BLaER1 (cell line): ENCODE results near the gene RIPOR2.
"Not testable (repeated sequence)": the region's sequence is repeated elsewhere in the genome, so short reads cannot be mapped to it uniquely, and the experiment has no call there.

ENCODE experiments used
- H3K27ac ChIP-seq: shearing (Covaris generic); formaldehyde crosslinking; 2 replicates; pipeline ENCODE4 v1.8.1; 2022
- H3K27me3 ChIP-seq: shearing (Covaris generic); formaldehyde crosslinking; 2 replicates; pipeline ENCODE4 v1.8.1; 2022
- H3K36me3 ChIP-seq: shearing (Covaris generic); formaldehyde crosslinking; 2 replicates; pipeline ENCODE4 v1.8.1; 2022
- H3K4me1 ChIP-seq: shearing (Covaris generic); formaldehyde crosslinking; 2 replicates; pipeline ENCODE4 v1.8.1; 2022
- H3K4me2 ChIP-seq: shearing (Covaris generic); formaldehyde crosslinking; 2 replicates; pipeline ENCODE4 v1.8.1; 2022
- H3K4me3 ChIP-seq: shearing (Covaris generic); formaldehyde crosslinking; 2 replicates; pipeline ENCODE4 v1.8.1; 2022
- H3K9ac ChIP-seq: shearing (Covaris generic); formaldehyde crosslinking; 2 replicates; pipeline ENCODE4 v1.8.1; 2022
- H3K9me3 ChIP-seq: shearing (Covaris generic); formaldehyde crosslinking; 2 replicates; pipeline ENCODE4 v1.8.1; 2022
- H4K20me1 ChIP-seq: shearing (Covaris generic); formaldehyde crosslinking; 2 replicates; pipeline ENCODE4 v1.8.1; 2022
- Cebpa-rat ChIP-seq: shearing (Covaris generic); IDR thresholded peaks from 2 replicates; pipeline ENCODE4 v1.8.1; 2022

The RIPOR2 gene

GRCh38 chr6:24882835-24883555 lies 52.8 kb downstream of the RIPOR2 start:
- H3K27ac ChIP-seq = no peak overlapping the region
- H3K9ac ChIP-seq = no peak overlapping the region
- H3K4me2 ChIP-seq = peak overlapping the region; percentile 31
- H4K20me1 ChIP-seq = no peaks in the 10 kb centered on the region
- TF ChIP-seq Cebpa-rat = no peak
- H3K4me1 ChIP-seq = peaks cover 25% of the 10 kb centered on the region
- peaks cover 13% of the 10 kb centered on the region for H3K36me3 ChIP-seq
- peaks cover 18% of the 10 kb centered on the region for H3K9me3 ChIP-seq
- H3K27me3 ChIP-seq = no peaks in the 10 kb centered on the region
- no peak overlapping the region for H3K4me3 ChIP-seq

DNA sequence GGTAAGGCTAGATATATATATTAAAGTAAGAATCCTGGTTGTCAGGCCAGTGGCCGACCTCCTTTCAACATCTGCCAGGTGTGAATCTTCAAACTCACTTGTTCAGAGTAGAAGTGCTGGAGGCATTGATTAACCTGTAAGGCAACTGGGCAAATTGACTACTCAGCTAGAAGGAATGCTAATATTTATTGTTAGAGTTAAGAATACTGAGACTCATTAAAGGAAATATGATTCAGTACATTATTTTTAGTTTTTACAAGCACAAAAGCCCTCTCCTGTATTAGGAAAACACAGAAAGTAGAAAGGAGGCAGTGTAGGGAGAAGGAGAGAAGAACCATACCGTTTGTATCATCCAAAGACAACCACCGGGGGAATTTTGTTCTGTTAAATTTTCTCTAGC lies 53.5 kb downstream of the RIPOR2 start:
- Histone ChIP-seq H3K27ac (no peak overlapping the region), H3K4me1 (peaks cover 20% of the 10 kb centered on the region), H3K9ac (no peak overlapping the region), H3K36me3 (peaks cover 20% of the 10 kb centered on the region), H3K4me3 (no peak overlapping the region), H3K4me2 (no peak overlapping the region), H3K9me3 (peaks cover 25% of the 10 kb centered on the region), H4K20me1 (no peaks in the 10 kb centered on the region), H3K27me3 (no peaks in the 10 kb centered on the region)
- TF ChIP-seq Cebpa-rat = no peak

DNA sequence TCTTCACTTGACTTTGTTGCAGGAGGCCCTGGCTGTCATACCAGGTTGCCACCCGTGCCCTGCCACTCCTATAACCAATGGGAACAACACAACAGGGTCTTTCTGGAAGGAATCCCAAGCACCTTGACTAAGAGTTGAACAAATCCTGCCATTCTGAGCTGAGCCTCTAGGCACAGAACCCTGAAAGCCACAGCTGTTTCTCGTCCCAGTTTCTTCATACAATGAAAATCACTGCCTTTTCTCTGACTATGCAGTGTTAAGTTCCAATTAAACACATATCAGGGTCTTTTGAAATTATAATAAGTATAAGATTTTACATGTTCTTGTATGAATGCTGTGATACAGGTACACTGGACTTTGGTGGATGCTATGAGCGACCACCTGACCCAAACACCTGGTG lies 54.4 kb downstream of the RIPOR2 start:
- Histone ChIP-seq H3K36me3 (peaks cover 24% of the 10 kb centered on the region), H3K4me2 (no peak overlapping the region)

GRCh38 chr6:24880451-24880850 lies 55.3 kb downstream of the RIPOR2 start:
- no peak for TF ChIP-seq Cebpa-rat
- Histone ChIP-seq H3K36me3 (peaks cover 21% of the 10 kb centered on the region), H3K27ac (no peak overlapping the region), H3K9me3 (peaks cover 33% of the 10 kb centered on the region), H3K4me2 (no peak overlapping the region), H3K9ac (no peak overlapping the region), H4K20me1 (no peaks in the 10 kb centered on the region), H3K27me3 (no peaks in the 10 kb centered on the region), H3K4me3 (no peak overlapping the region), H3K4me1 (peaks cover 29% of the 10 kb centered on the region)

More for the DNA sequence above, 54.4 kb downstream of the RIPOR2 start:
- Histone ChIP-seq H3K9ac (no peak overlapping the region), H3K27me3 (no peaks in the 10 kb centered on the region), H3K9me3 (peaks cover 33% of the 10 kb centered on the region), H3K4me3 (no peak overlapping the region), H4K20me1 (no peaks in the 10 kb centered on the region), H3K27ac (no peak overlapping the region), H3K4me1 (peaks cover 20% of the 10 kb centered on the region)
- no peak for TF ChIP-seq Cebpa-rat

DNA sequence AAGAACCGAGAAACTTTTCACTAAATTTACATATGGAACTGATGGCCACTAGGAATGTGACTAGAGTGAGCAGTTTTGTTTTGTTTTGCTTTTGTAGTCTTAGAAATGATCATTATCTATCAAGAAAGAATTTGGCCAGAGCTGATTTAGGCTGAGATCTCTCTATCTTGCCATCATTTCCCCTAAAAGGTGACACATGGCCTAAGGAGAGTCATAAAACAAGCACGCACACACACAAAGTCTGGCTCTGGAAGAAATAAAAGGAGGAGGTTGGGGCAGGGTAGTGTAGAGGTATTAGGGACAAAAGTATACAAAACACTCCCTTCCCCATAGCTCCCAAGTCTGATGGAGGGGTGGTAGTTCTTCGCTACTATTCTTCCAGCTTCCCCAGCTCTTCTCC lies 56.4 kb downstream of the RIPOR2 start:
- Histone ChIP-seq H3K27me3 (no peaks in the 10 kb centered on the region), H3K4me2 (no peak overlapping the region), H3K9me3 (peaks cover 33% of the 10 kb centered on the region), H3K4me1 (peaks cover 38% of the 10 kb centered on the region), H3K9ac (no peak overlapping the region), H3K4me3 (no peak overlapping the region), H3K27ac (no peak overlapping the region), H4K20me1 (no peaks in the 10 kb centered on the region), H3K36me3 (peaks cover 28% of the 10 kb centered on the region)
- TF ChIP-seq Cebpa-rat = no peak

- not testable (repeated sequence) for H3K4me2 ChIP-seq, H3K27ac ChIP-seq, H3K27me3 ChIP-seq, H3K4me3 ChIP-seq, H3K9ac ChIP-seq, H4K20me1 ChIP-seq
- peaks cover 44% of the 10 kb centered on the region for H3K36me3 ChIP-seq
- H3K4me1 ChIP-seq = peaks cover 22% of the 10 kb centered on the region
- peaks cover 33% of the 10 kb centered on the region for H3K9me3 ChIP-seq
Observed at GRCh38 chr6:24877747-24878146, 58.0 kb downstream of the RIPOR2 start.

DNA sequence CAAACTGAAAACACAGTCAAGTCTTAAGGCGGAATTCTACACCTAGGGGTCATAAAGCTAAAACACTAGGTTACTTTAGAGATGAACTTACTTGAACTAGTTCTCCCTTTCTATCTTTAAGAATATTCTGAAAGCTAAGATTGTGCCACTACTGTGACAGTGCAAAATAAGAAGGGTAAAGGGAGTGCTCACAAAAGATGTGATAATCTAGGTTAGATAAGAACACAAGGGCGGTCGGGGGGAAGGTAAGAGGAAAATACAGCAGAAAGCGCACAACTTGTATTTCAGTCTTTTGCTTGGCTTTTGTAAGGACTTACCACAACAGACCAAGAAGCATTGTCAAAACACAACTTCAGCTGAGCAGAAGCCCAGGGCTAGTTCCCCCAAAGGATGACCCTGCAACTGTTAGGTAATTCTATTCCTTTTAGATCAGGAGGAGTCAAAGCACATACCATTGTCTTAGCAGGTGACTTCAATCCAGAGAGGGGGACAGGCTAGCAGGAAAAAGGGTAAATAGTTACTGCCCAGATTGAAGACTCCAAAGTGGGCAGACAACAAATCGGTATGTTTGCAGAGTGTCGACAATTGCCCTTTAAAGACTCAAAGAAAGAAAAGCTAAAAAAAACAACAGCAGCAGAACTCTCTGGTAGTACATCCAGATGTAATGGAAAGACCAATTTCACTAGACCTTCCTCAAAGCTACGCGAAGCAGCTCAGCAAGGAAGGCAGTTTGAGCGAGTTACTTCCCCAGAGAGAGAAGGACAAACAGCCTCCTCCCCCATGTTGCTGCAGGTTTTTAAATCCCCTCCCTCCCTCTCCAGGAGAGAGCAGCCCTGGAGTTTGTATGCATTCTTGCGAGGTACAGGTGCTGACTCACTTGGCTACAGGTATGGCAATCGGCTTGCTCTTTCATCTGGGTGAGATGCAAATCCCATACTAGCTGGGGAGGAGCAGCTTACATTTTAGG lies 59.0 kb downstream of the RIPOR2 start:
- Histone ChIP-seq H3K27me3 (no peaks in the 10 kb centered on the region), H3K27ac (no peak overlapping the region), H3K9ac (no peak overlapping the region), H3K4me2 (no peak overlapping the region), H3K36me3 (peaks cover 49% of the 10 kb centered on the region), H4K20me1 (no peaks in the 10 kb centered on the region), H3K9me3 (peaks cover 33% of the 10 kb centered on the region), H3K4me1 (peaks cover 20% of the 10 kb centered on the region), H3K4me3 (no peak overlapping the region)
- TF ChIP-seq Cebpa-rat = no peak

DNA sequence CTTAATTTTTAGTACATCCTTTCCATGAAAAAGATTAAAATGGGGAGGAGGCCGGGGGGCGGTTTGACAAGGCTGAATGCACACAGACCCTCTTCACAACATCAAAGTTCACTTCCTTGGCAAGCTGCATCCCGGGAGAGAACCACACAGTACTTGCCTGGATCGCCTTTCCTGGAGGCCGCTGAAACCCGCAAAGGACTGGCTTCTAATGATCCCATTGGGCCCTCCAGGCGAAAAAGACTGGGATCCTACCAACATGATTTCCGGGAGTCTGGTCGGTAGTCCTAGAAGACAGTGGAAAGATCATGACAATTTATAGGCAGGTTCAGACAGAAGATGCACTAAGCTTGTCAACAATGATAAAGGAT lies 60.2 kb downstream of the RIPOR2 start:
- H4K20me1 ChIP-seq = no peaks in the 10 kb centered on the region
- peak overlapping the region; percentile 33; the same call in 1 of the 2 replicates for H3K27ac ChIP-seq
- H3K9me3 ChIP-seq = peaks cover 33% of the 10 kb centered on the region
- H3K4me3 ChIP-seq = no peak overlapping the region
- H3K4me2 ChIP-seq = peak overlapping the region; percentile 68
- peaks cover 20% of the 10 kb centered on the region for H3K4me1 ChIP-seq
- no peak for TF ChIP-seq Cebpa-rat
- H3K9ac ChIP-seq = no peak overlapping the region
- H3K36me3 ChIP-seq = peaks cover 58% of the 10 kb centered on the region
- H3K27me3 ChIP-seq = no peaks in the 10 kb centered on the region

- Histone ChIP-seq H3K4me2 (peak overlapping the region; percentile 68), H3K4me3 (no peak overlapping the region), H3K9ac (no peak overlapping the region), H3K27ac (peak overlapping the region; percentile 33; the same call in 1 of the 2 replicates), H3K36me3 (peaks cover 61% of the 10 kb centered on the region), H4K20me1 (no peaks in the 10 kb centered on the region), H3K4me1 (peaks cover 20% of the 10 kb centered on the region), H3K9me3 (peaks cover 33% of the 10 kb centered on the region), H3K27me3 (no peaks in the 10 kb centered on the region)
- no peak for TF ChIP-seq Cebpa-rat
Observed at GRCh38 chr6:24874776-24875533, 60.8 kb downstream of the RIPOR2 start.
